ENCODE data around the gene TAF13.

DNA sequence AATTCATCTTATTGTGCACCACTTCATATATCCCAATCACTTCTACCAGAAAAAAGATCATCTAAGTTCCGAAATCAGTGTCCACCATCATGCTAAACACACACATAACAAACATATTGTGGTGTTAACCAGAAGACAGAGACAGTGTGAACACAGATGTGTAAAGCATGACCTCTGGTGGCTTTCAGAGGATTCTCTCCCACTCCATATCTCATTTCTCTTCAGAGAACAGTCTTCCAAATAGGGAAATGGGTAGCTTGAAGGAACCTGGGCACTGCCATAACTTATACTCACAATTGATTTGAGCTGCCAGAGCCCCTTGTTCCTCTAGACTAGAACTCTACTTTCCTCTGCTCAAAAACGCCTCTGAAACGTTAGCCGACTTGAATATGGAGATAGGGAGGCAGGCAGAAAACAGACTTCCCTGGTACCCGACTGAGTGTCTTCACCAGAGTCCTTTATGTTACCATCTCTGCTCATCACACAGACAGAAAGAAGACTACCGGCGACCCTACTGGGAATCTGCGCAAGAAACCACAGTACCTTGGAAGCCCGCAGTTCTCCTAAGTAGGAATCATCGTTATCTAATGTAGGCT is 36.4 kb upstream of the TAF13 start:
- TF ChIP-seq, protein P1, sequence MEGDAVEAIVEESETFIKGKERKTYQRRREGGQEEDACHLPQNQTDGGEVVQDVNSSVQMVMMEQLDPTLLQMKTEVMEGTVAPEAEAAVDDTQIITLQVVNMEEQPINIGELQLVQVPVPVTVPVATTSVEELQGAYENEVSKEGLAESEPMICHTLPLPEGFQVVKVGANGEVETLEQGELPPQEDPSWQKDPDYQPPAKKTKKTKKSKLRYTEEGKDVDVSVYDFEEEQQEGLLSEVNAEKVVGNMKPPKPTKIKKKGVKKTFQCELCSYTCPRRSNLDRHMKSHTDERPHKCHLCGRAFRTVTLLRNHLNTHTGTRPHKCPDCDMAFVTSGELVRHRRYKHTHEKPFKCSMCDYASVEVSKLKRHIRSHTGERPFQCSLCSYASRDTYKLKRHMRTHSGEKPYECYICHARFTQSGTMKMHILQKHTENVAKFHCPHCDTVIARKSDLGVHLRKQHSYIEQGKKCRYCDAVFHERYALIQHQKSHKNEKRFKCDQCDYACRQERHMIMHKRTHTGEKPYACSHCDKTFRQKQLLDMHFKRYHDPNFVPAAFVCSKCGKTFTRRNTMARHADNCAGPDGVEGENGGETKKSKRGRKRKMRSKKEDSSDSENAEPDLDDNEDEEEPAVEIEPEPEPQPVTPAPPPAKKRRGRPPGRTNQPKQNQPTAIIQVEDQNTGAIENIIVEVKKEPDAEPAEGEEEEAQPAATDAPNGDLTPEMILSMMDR (IDR thresholded peaks at IDR 0.05), result no peak
- TF ChIP-seq POLR2A (IDR thresholded peaks at IDR 0.05) (no peak), POLR2AphosphoS5 (IDR thresholded peaks at IDR 0.05; ENCODE audit: insufficient read depth in 1 of 2, low read depth in 1 of 2) (no peak)

All from vagina (tissue), 2 donors.